Measurements from ENCODE around the gene RASSF4.

- TF ChIP-seq, protein P1, sequence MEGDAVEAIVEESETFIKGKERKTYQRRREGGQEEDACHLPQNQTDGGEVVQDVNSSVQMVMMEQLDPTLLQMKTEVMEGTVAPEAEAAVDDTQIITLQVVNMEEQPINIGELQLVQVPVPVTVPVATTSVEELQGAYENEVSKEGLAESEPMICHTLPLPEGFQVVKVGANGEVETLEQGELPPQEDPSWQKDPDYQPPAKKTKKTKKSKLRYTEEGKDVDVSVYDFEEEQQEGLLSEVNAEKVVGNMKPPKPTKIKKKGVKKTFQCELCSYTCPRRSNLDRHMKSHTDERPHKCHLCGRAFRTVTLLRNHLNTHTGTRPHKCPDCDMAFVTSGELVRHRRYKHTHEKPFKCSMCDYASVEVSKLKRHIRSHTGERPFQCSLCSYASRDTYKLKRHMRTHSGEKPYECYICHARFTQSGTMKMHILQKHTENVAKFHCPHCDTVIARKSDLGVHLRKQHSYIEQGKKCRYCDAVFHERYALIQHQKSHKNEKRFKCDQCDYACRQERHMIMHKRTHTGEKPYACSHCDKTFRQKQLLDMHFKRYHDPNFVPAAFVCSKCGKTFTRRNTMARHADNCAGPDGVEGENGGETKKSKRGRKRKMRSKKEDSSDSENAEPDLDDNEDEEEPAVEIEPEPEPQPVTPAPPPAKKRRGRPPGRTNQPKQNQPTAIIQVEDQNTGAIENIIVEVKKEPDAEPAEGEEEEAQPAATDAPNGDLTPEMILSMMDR (IDR thresholded peaks at IDR 0.05; ENCODE audit: insufficient read depth, low read length) = no peak
- TF ChIP-seq POLR2AphosphoS5 (IDR thresholded peaks at IDR 0.05; ENCODE audit: low read depth) (no peak), GABPA (IDR thresholded peaks at IDR 0.05; ENCODE audit: low read depth) (no peak)
- TF ChIP-seq, protein P2, sequence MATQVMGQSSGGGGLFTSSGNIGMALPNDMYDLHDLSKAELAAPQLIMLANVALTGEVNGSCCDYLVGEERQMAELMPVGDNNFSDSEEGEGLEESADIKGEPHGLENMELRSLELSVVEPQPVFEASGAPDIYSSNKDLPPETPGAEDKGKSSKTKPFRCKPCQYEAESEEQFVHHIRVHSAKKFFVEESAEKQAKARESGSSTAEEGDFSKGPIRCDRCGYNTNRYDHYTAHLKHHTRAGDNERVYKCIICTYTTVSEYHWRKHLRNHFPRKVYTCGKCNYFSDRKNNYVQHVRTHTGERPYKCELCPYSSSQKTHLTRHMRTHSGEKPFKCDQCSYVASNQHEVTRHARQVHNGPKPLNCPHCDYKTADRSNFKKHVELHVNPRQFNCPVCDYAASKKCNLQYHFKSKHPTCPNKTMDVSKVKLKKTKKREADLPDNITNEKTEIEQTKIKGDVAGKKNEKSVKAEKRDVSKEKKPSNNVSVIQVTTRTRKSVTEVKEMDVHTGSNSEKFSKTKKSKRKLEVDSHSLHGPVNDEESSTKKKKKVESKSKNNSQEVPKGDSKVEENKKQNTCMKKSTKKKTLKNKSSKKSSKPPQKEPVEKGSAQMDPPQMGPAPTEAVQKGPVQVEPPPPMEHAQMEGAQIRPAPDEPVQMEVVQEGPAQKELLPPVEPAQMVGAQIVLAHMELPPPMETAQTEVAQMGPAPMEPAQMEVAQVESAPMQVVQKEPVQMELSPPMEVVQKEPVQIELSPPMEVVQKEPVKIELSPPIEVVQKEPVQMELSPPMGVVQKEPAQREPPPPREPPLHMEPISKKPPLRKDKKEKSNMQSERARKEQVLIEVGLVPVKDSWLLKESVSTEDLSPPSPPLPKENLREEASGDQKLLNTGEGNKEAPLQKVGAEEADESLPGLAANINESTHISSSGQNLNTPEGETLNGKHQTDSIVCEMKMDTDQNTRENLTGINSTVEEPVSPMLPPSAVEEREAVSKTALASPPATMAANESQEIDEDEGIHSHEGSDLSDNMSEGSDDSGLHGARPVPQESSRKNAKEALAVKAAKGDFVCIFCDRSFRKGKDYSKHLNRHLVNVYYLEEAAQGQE (IDR thresholded peaks at IDR 0.05; ENCODE audit: insufficient replicate concordance, low read depth) = no peak
These were observed 43.2 kb upstream of the RASSF4 start for GRCh38 chr10:44916429-44916828.
